Measurements from ENCODE around the gene DOCK2.

The DOCK2 gene

DNA sequence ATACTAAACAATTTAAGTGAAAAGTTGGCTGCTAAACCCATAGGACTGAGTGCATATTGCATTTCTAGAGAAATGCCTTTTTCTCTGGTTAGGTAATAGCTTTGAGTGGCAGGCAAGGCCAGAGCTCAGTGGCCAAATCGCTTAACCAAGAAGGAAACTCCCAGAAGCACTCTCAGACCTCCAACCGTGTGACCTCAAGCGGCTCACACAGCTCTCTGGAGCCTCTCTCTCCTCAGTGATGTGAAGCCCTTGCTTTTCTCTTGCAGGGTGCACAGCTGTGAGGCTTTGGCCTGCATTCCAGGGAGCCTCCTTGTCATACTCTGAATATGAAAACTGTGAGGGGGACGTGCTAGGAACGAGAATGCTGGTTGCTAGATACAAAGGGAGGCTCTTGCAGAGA, 236.6 kb downstream of the DOCK2 start:
- no peak for ATAC-seq

DNA sequence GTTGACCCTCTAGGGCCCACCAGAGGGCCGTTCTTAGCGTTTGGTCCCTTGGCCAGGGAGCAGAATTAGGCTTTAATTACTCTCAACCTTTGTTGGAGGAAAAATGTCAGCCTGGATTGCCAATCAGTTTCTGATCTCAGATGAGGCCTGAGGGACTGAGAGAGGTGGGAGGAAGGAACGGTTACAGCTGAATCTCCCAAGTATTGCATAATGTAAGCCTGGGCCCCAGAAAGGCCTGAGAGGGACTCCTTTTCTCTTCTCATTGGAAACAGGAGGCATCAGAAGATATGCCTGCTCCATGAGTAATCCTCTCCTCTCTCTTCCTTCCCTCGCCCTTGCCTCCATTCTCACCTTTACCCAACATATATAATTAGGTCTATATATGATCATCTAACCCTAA, 237.5 kb downstream of the DOCK2 start:
- ATAC-seq: no peak

DNA sequence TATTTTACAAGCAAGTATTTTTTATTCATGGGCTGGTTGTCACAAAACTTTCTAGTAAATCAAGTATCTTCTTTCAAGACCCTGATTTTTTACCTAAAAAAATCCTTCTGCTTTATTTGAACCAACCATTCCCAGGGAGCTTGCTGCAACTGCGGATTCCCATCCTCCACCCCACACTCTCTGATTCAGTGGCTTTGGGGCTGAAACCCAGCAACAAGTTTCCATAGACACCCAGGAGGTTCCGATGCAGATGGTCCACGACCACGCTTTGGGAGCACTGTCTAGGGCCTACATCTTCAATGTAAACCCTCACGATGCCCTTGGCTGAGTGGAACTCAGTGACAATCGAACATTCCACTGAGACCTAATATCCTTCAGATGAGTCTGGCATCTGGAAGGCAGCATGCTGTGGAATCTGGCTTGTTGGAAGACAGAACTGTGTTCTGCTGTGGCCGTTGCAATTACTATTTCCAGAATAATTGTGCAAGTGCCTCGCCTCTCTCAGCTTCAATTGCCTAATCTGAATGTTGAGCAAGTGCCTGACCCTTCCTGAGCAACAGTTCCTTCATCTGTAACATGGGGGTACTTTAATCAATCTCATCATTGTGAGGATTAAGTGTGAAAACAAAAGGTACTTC, 238.1 kb downstream of the DOCK2 start:
- no peak for ATAC-seq

DNA sequence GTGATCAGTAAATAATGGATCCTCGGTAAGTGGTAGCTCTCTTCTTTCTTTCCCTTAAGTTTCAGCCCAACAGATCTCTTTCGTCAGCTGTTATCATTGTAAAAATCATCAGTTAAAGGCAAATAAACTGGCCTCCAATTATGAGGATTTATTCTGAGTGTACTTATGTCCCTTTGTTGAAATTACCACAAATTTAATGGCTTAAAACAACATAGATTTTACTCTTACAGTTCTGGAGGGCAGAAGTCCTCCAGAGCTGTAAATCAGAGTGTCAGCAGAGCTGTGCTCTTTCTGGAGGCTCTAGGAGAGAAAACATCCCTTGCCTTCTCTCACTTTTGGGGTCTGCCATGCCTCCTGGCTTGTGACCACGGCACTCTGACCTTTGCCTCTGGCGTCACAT, 238.7 kb downstream of the DOCK2 start:
- no peak for ATAC-seq

DNA sequence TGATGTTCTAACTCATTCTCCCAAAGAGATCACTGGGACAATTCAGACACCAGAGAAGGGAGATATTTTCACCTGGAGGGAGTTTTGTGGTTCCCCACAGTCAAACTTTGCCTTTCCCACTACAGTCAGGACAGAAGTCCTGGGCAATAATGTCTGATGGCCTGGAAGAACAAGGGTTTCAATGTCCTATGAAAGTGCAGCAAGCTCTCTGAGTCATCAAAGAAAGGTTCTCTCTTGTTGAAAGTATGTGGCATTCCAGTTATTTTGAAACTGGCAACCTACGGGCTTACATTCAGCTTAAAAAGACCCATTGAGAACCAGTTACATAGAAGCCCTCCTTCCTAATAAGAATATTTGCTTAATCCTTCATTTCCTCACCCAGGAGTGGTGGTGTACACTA, 239.3 kb downstream of the DOCK2 start:
- no peak for ATAC-seq

DNA sequence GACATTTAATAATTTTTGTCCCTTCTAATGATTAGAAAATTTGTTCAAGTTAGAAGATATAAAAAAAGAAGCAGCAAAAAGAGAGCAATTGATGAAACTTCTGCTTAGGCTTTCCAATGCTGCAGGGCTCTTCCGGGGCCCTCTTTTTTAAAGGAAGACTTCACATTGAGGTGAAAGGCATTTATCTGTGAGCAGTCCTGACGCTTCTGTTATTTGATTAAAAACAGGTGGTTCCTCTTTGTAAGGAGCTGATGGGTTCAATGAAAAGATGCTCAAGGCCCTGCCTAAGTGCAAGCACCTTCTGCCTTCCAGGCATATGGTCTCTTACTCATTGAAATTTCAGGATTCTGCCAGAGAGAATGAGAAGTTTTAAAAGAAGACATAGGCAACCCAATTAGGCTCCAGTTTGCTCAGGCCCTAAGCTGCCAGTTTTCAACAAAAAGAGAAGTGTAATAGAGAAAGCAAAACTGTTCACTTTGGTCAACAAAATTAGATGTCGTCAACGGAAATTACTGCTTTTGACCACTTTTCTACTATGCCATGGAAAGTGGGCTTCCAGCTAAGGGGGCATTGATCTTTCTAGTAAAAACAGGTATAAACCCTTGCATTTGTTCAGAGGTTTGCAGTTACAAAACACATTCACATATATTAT, 243.1 kb downstream of the DOCK2 start:
- ATAC-seq: no peak

DNA sequence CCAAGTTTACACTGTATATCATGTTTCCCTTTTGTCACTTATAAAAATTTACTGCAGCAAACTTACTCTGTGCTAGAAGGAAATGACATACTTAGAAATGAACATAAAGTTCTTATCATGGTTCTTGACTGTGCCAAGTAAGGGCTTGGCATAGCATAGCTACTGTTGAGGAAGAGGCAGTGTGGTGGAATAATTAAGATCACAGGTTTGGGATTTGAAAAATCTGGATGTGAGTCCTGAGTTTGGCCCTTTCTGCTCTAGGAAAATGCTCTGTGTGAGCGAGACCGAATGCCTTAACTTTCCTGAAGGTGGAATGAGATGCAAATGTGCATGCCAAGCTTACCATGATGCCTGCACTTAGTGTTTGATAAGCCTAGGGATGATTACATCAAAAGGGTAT, 243.7 kb downstream of the DOCK2 start:
- ATAC-seq: no peak

DNA sequence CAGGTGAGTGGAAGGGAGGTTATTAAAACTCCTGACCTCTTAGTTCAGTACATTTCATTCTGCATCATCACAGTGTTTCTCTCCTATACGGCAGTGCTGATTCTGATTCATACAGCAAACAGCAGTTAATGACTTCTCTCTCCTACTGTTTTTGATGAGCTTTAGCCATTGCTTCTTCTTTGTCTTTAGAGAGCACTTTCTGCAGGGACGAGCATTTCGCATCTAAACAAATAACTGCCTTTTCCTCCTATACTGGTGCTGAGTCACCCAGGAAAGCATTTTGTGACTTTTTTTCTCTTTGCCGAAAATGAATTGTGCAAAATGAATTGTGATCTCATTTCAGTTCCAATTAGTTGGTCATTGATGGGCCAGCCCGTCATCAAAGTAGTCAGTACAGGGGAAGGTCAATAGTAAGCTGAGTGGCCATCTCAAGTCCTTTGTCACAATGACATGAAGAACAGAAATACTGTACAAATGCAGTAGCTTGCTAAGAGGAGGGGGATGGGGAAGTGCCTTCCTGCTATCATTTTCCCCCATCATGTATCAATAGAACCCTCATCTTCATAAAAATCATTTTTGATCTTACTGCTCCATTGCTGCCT, 244.7 kb downstream of the DOCK2 start:
- no peak for ATAC-seq

DNA sequence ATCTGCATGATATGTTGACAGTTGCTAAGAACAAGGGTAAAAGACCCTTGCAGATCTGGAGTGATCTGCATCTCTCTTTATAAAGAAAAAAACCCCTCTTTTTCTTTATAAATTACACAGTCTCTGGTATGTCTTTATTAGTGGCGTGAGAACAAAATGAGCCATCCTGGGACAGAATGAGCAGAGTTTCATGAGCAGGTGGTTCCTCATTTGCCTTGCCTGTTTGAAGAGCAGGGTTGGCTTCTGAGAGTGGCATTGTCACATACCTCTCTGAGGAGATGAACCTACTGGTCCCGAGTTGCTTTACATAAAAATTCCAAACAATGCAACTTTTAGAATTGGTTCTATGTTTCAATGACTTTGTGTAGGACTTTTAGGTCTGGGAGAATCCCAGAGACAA, 249.0 kb downstream of the DOCK2 start:
- no peak for ATAC-seq

DNA sequence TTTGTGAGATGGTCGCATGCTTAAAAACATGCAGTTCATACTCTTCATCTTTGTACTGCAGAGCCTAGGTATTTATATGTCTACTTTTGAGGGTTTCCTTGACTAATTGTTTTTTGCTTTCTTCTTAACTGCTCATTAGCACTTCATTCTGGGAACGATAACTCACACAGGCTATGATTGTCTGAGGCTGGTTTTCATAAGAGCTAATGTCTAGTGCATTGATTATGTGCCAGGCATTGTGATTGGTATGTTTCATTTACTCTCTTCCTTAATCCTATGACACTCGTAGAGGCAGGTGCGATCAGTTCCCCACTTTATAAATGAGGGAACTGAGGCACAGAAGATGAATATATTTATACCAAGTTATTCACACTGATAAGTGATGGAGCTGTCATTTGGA, 249.6 kb downstream of the DOCK2 start:
- no peak for ATAC-seq

DNA sequence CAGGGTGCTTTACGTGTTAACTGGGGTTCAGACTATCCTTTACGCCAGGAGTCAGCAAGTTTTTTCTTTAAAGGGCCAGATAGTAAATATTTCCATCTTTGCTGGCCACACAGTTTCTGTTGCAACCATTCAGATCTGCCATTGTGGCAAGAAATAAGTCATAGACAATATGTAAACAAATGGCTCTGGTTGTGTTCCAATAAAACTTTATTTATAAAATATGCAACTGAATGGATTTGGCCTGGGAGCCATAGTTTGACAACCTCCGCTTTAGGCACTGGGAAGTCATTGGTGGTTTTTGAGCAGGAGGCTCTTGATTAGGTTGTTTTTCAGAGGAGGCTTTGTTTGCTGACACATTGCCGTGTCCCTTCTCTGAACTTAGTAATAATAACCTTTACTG, 252.5 kb downstream of the DOCK2 start:
- ATAC-seq: no peak

DNA sequence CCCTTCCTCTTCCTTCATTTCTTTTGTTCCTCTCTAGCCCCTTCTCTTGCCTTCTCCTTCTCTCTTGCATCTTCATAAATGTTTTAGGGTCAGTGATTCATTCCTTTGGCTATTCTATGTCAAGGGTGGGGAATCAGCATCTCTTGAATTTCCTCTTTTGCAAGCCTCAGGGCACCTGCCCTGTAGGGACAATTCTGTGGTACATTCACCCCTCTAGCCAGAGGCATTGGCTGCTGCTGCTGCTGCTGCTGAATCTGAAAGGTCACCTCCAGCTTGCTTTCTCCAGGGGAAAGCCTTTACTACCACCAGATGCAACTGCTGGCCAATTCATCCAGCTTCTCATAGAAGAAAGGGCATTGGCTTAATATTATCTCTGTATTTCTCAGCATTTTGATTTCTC, 255.9 kb downstream of the DOCK2 start:
- ATAC-seq: no peak

DNA sequence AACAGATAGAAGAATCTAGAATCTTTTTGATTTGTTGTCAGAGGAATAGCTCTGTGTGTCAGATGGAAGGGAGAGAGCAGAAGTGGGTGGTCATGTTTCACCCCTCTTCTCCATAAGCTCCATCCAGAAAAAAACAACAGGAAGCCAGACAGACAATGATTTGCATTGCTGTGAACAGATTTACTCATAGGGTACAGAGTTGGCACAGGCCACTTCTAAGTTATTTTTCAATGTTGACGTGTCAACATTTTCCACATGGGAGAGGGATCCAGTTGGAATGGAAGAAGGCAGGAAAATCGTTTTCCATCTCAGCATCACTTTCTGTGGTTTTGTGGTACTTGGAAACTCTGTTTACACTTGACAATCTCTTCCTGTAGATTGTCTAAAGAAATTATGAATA, 256.5 kb downstream of the DOCK2 start:
- ATAC-seq: no peak

DNA sequence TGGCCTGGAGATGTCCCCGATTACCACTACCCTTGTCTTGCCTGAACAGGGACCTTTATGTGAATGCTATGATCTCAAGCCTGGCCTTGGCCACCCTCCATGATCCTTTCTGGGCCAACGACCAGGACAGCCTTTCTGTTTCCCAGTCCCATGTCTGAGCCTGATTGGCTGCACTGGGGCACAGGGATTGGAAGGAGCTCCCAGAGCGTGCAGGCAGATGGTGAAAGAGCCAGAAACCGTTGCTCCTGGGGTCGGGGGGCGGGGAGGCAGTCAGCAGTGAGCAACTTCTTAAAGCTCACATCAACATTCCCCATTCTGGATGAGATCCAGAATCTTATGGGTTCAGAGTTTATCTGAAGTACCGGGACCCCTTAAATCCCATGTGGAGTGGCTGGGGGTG, 258.9 kb downstream of the DOCK2 start:
- no peak for ATAC-seq

DNA sequence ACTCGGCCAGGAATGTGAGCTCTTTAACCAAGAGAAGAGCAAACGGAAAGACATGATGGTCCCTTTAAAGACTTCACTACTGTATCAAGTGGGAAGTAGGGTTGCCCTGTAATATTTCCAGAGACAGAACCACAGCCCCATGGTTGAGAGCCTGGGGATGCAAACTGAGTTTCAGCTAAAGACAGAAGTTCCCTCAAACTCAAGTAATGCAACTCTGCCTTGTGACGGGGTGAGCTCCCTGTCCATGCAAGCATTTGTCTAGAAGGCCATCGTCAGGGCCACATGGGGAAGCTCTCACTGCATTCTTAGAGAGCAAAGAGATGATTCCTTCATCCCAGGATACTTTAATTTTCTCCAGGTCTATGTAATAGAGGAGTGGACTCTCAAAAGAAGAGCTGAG, 260.4 kb downstream of the DOCK2 start:
- ATAC-seq: no peak

DNA sequence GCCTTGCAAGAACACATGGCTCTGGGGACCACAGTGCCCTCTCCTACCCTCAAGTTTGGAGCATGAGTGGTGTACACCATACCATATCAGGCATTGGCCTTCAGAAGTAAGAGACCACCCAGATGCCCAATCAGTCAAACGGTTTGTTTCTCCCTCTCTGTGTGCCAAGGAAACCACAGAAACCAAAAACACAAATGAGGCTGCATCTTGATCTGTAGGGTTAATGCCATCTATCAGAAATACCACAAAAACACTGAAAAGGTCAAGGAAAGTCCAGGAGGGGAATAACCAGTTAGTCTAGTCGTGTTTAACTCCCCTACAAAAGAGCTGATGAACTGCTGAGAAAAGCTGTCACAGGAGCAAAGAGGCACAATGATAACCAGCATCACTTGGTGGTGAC, 264.8 kb downstream of the DOCK2 start:
- ATAC-seq: no peak

DNA sequence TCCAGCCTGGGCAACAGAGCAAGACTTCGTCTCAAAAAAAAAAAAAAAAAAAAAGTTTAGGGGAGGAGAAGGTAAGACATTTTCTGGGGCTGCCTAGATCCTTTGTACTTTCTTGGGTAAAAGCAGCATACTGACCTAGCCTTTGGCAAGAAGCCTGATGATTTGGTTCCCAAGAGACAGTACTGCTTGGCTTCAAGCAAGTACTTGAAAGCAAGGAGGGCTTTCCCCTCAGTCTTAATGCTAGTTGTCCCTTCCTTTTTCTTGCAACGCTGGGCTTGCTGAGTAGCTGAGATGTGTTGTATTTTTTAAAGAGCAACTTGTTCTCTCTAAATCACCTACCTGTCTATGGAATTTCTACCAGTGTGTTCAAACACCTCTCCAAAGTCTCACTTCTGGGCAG, 267.0 kb downstream of the DOCK2 start:
- ATAC-seq: no peak

DNA sequence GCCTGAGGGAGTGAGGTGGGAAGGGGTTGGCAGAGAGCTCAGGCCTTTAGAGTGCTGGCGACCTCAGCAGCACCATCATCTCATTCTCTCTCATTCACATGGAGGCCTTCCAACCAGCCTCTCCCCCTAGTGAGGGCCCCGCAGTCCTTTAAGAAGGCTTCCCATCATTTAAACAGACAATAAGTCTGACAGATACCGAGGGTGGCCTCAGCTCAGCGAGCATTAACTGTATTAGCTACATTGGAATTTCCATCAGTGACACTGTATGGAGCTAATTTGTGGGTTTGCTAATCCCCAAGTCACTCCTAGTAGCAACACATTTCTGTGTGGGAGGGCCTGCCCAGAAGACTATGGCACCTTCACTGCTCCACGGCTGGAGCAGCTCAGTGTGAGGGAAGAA, 267.4 kb downstream of the DOCK2 start:
- no peak for ATAC-seq

DNA sequence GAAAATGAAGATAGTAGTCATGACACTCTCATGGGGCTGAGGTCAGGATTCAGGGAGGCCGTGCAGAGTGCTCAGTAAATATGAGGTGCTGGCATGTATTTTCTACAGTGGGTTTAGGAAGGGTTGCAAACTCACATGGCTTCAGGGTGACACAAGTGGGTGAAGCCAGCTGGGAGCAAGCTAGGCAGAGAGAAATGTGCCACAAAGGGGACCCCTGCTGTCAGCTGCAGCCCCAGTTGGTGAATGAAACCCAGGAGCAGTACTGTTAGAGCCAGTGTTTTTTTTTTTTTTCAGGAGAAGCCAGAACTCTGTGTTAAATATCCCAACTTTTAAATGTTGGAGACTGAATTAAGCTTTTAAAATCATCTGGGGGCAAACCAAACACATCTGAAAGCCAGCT, 267.9 kb downstream of the DOCK2 start:
- ATAC-seq: no peak

DNA sequence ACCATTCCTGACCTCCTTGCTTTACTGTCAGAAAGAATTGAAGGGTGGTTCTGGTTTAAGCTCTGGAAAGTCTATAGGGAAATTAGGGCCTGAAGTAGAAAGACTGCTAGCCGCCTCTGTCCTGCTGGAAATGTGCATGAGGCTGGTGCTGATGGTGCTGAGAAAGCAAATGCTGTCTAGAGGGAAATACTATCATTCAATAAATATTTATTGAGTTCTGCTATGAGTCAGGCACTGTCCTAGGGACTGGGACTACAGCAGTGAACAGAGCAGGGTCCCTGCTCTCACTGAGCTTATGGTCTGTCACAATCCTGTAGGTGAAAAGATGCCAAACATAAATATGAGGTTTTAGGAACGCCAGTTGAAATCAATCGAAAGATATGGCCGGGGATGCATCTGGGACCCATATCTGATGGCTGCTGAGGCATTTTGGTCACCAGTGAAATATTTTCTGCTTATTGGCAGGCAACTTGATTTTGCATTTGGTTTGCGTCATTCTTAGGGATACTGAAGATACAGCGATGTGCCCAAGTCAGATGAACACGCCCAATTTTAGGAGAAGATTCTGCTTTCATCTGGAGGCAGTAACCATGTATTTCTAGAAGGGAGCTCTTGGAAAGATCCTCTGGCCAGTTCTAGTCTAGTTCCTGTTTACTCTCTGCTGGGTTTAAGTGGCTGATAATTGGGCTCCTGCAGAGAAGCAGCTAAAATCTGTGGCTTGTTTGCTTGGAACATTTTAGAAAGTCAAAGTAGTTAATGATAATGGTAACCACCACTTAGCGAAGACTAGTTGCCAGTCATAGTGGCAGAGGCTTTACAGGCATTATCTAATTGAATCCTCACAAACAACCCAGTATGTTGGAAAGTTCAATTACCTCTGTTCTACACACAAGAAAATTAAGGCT, 269.9 kb downstream of the DOCK2 start:
- no peak for ATAC-seq

DNA sequence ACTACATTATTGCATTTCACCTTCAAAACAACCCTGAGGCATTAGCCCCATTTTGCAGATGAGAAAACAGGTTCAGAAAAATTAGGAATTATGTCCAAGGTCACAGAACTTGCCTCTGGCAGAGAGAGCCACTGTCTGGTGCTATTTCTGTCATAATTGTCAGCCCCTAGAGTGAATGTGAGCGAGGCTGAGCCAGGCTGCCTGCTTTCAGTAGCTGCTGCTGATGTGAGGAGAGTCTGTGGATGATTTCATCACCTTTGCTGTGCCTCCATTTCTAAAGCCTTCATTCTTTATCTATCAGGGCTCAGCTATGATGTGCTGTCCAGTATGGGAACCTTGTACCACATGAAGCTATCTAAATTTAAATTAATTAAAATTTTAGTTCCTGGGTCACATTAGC, 271.8 kb downstream of the DOCK2 start:
- ATAC-seq: no peak

DNA sequence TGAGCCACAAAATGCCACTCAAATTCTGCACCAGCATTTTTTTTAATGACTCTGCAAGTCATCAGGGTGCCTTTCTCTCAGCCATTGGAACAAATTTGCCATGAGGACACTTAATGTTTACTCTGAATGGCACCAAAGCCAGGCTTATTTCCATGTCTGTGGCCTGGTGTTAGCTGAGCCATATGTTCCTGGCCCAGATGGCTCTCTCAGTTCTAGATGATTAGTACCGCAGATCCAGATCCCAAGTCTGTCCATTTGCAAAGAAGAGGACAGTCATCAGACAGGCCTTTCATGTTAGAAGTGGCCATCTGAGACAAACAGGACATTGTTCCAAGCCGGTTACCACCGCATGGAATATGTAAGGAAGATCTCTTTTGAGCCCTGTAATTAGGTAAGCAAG, 272.9 kb downstream of the DOCK2 start:
- ATAC-seq: no peak

DNA sequence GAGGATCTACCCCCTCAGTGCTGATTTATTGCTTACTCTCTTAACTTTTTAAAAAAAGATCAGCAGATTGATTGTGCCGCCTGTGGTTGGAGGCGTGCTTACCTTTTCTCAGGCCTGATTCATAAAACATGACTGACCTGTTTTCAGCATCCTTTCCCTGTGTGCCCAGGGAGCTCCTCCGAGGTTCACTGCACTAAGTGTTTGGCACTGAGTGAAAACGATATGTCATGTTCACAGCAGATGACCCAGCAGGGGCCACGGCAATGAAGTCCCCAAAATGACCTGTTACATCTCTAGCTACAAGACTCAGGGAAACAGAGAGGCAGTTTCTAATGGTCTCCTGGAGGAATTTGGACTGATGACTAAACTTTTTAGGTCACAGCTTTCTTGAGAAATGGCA, 273.3 kb downstream of the DOCK2 start:
- ATAC-seq: no peak

All from activated CD4-positive, CD25-positive, alpha-beta regulatory T cell treated with anti-CD3 and anti-CD28 coated beads, Interleukin-2, amount 50 U/mL, for 24 hours (primary cell).